ENCODE measurements around the gene KCNIP1.

The KCNIP1 gene

DNA sequence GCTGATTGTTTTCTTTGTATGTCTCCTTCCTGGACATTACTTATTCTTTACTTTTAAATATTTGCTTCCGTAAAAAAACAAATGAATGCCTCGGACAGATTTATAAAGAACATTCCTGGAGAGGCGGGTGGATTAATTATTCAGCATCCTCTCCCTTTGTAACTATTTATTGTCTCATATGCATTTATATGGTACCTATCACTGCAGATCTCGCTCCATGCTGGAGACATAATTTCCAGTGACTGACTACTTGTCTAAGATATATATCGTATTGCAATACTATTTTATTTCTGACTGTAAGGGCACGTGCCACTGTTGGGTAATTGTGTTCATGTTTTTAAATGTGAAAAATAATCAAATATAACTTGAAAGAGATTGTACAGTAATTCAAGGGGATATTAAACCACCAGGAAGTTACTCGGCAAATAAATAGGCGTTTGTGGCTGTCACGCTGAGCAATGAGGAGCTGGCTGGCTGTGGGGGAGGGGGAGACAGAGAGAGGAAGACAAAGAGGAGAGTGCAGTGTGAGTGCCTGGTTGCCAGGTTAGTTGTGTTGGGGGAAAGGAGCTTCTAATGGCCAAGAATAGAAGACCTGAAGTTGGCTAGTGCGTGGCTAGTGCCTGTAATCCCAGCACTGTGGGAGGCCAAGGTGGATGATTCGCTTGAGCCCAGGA is 147.9 kb downstream of the KCNIP1 start:
- no peak for DNase-seq

DNA sequence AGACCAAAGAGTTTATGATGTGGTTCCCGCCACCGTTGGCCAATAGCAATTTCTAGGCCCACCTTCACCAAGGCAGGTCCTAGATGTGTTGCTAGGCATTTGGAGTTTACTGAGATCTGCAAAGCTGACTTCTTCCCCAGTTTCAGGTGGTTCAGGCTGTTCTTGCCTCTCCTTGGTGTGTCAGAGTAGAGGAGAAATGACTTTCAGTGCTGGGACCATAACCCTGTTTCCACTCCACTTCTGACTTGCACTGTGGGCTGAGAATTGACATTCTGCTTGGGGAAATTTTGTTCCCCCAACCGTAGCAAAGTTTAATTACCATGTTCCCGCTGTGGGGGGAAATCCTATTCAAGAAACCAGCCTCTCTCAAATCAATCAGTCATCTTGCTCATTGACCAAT is 151.7 kb downstream of the KCNIP1 start:
- DNase-seq = no peak

DNA sequence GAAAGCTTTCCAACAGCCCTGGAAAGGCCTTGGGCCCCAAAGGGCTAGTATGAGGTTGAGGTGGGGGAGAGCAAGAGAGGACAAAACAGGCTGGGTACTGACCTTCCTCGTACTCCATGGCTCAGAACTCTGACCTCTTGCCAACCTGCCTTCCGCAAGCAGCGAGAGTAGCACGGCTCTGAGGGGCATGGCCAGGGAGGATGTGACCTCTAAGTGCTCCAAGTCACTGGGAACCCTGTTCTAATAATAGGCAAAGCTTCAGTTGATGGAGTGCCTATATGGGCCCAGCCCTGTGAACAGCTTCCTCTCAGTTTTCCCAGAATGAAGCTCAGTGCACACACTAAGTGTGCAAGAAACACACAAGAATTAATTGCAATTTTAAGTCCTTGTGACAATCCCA is 152.1 kb downstream of the KCNIP1 start:
- DNase-seq = no peak

DNA sequence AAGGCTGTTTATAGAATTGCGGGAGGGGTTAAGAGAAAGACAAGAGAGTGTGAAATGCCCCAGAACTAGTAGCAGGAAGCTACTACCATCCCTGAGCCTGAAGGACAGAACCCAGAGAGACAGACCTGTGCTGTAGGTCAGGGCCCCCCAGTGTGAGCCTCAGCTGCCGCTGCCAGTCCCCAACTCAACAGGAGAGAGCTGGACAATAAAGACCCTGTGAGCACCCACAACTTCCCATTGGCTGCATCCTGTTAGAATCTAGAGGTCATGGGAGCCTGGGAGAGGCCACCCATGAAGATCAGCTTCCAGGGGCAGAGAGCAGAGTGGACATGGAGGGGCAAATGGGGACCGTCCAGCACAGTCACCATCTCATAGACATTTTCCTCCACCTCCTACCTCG is 152.5 kb downstream of the KCNIP1 start:
- no peak for DNase-seq

DNA sequence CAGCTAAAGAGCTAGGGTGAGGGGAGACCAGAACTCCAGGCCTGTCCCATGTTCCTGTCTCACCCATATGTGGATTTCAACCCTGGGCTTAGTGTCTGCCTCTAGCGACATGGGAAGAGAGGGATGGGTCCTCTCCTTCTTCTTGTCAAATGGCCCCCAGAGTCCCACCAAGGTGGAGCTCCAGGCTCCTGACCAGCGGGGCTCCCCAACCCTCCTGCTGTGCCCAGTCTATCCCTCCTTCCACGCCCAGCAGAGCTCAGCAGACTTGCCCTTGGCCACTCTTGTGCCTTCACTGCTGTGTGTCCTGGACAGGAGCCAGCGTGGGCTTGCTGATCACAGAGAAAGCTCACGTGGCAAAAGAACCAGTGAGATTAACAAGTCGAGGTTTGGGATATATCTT is 156.7 kb downstream of the KCNIP1 start:
- DNase-seq = no peak

DNA sequence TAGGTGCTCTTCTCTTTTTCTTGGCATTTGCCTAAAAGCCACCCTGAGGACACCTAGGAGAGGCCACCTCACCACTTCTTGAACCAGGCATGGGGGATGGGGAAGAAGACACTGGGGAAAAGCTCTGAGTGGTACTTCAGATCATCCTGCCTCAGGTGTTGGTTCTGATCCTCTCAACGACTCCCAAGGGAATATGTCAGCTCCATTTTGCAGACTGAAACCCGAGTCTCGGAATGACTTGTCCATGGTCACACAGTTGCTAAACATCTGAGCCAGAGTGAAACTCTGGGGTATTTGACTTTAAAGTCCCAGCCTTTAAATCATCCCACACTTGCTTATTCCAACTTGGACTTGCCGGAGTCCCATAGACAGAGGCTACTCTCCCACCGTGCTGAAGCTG is 159.1 kb downstream of the KCNIP1 start:
- DNase-seq = no peak

DNA sequence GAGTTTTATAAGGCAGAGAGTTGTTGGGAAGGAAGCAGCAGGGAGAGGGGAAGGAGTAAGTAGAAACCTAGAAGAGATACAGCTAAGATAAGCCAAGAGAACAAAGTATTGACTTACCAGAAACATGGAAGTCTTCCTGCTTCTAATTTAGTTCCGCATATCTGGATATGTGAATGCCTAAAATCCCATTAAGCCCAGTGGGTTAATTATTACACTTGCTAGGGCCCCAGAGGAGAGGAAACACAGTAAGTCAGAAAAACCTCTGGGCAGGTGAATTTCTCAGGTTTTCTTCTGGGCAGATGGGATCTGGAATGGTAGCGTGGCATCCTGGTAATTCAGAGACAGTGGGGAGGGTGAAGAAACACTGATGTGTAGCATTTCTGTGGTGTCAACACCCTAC is 175.0 kb downstream of the KCNIP1 start:
- DNase-seq = no peak

DNA sequence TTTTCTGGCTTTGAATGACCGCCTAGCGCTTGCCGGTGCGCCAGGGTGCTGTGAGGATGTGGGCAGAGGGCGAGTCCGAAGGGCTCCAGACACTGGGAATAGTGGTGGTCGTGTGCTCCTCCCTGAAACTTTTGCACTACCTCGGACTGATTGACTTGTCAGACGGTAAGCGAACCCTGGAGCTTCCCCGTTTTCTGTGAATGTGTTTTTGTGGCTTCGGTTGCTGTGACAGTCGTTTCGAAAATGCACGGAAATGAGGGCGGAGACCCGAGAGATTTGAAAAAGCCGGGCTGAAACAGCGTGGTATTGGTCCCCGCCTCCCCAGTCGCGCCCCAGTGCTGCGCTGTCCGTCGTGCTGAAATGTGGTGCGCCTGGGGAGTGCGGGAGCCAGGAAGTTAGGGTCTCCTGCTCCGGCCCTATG is 177.2 kb downstream of the KCNIP1 start:
- DNase-seq = no peak

DNA sequence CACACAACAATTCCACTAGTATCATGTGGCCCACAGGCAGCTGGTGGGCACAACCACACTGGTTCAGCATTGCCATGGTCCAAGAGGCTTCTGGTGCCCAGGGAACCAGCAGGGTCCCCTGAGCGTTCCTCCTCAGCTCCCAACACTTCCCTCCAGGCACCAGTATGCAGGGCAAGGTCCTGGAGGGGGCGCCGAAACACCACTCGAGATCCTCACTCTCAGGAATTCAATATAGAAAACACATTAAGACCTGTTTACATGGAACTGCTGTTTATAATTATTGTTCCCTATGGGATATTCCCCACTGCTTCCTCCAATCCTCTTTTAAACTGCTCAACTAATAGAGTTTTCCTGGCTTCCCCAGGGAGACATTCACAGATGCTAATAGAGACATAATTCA is 187.8 kb downstream of the KCNIP1 start:
- DNase-seq = no peak

DNA sequence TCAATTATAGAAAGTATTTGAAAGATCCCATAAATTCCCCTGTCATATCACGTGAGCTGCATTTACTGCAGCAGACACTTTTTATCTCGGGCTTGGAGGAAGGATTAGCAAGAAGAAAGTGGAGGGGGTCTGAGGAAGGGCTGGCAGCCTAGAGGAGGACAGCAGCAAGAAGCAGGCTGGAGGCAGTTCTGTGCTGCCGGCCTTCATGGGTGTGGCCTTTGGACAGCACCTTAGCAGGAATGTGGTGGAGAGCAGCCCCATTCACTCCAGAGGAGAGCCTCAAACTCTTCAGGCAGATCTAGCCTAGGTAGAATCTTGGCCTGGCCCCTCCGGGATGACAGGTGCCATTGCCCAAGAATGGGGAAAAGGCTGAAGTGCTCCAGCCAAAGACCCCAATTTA is 189.9 kb downstream of the KCNIP1 start:
- DNase-seq = no peak

DNA sequence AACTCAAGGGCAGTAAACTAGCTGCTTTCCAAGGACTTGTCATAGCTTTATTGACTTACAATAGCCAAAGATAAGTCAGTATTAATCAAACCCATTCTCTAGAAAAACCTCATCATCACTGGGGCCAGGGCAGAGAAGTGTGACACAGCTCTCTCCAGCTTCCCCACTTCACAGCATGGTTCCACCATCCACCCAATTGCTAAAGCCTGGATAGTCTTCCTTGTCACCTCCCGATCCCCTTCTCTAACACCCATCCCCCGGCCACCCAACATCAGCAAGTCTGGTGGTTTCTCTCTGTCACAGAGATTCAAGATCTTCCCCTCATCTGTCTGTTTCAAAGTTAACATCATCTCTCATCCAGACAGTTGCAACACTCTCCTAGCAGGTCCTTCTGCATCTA is 191.1 kb downstream of the KCNIP1 start:
- DNase-seq = no peak

DNA sequence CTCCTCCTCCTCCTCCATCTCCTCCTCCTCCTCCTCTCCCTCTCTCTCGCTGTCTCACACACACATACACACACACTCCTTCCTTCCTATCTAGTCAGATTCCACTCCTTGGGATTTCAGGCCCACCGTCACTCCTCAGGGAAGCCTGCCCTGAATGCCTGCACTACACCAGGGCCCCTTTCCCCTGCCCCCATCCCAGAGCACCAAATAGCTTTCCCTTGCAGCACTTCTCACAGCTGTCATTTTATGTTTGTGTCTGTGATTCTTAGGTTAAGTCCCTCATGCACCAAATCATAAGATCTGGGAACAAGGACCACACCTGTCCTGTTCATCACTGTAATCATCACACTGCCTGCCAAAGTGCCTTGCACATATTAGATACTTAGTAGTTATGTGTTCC is 193.2 kb downstream of the KCNIP1 start:
- DNase-seq = no peak

DNA sequence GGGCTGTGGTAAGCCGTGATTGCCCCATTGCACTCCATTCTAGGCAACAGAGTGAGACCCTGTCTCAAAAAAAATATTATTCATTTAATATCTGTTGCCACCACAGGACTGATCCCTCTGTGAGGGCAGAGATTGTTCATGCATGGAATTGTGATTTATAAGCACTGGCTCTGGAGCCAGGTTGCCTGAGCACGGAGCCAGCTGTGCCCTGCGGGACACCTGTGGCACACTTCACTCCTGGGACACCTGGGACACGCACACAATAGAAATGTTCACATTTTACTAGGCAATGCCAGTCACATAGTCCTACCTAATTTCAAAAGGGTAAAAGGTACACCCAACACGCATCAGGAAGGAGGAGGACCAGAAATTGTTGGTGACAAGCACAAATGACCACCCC is 196.7 kb downstream of the KCNIP1 start:
- DNase-seq = no peak

DNA sequence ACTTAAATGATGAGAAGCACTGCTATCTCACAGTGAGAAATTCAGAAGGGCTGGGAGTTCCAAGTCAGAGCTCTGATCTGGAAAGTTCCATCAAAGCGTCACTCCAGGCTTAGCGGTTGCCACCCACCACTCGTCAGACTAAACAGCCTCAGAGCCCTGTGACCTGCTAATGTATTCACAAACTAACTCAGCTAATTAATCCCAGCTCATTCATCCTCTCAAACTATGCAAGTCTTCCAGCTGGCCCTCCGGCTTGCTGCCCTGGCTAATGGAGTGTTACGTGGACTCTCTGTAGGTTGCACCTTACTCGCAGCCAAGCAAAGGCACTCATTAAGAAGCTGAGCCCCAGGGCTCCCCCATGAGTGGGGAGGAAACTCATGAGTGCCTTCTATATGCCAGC is 197.5 kb downstream of the KCNIP1 start:
- DNase-seq = no peak

DNA sequence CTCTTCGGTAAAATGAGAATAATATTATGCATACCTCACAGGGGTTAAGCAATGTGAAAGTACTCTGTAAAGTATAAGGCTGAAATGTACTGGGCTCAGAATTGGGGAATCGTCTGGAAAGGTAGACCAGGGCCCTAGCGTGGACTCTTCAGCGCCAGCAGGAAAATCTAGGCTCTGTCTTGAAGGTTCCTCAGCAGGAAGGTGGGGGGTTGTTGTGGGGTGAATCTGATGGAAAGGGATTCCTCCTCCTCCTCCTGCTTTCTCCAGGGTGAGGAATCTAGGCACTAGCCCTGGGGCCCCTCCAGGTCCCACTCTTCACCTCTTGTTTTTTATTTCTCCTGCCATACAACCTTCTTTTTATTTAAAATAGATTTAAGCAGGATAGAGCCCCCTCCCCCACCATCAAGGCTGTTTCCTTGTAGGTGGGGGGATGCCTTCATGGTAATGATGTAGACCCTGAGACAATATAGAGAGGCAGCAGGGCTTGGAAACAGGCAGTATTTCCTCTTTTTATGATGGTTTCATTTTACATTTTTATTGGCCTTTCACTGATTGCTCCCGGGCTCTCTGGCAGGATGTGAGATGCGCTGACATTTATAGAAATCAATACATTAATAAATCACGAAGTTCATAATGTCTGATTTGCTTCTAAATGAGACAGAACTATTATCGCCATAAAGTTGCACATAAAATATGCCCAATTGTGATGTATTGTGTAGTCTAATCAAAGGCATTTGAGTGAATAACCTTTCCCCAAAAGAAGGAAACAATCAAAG is 200.8 kb downstream of the KCNIP1 start:
- no peak for DNase-seq

DNA sequence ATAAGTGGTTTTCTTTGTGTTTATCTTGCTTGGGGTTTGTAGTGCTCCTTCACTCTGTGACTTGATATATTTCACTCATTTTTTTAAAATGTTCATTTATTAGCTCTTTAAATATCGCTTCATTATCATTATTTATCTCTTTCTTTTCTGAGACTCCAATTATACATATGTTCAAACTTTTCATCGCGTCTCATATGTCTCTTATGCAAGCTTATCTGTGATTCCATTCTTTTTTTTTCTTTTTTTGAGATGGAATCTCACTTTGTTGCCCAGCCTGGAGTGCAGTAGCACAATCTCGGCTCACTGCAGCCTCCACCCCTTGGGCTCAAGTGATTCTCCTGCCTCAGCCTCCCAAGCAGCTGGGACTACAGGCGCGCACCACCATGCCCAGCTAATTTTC is 205.8 kb downstream of the KCNIP1 start:
- DNase-seq = no peak

DNA sequence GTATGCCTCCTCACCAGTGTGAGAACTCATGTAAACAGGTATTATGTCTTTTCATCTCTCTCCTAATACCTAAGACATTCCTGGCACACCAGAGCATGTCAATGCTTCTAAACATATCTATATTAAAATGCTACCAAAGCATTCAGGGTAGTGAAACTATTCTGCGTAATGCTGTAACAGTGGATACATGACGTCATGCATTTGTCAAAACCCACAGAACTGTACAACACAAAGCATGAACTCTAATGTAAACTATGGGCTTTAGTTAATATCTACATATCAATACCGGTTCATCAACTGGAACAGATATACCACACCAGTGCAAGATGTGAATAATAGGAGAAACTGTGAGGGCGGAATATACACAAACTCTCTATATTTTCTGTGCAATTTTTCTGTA is 207.5 kb downstream of the KCNIP1 start:
- no peak for DNase-seq

DNA sequence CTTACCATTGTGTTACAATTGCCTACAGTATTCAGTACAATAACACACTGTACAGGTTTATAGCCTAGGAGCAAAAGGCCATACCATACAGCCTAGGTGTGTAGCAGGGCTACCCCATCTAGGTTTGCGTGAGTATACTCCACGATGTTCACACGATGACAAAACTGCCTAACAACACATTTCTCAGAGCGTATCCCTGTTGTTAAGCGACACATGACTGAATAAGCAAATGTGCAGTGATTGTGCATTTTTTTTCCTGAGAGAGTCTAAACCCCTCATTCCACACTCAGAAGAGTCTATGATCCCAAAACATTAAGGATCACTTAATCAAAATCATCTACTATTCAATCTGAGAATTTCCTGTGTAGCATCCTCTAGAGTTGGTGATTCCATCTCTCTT is 211.3 kb downstream of the KCNIP1 start:
- DNase-seq = no peak

DNA sequence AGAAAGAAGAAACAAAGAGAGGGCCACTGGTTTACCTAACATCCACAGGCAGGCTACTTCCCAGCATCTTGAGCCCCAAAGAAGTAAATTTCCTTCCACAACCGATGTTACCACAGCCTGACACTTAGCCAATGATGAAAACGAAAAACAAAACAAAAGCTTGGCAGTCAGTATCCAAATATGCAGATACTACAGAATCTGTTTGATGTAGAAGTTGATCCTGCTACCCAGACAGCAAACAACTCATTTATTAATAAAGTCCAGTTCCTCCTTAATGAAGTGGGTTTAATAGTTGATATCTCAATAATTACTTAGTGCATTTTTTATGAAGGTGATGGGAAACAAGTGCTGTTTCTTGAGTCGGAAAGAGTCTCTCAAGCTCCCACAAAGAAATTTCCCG is 212.6 kb downstream of the KCNIP1 start:
- DNase-seq = no peak

DNA sequence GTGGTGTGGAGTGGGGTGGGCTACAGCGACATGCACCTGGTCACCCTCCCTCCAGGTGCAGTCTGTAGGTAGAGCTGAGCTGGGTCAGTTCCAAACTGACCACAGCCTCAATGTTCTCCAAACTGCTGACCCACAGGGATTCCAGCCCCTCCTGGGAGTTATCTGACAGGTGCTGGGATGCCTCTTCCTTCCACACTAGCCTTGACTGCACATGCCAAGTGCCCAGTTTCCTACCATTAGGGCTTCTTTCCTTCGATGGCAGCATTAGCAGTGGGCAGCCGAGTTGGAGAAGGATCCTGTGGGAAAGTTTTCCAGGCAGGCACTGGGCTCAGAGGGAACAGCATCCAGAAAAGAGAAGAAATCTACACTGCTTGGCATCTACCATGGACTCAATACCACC is 215.7 kb downstream of the KCNIP1 start:
- DNase-seq = no peak

DNA sequence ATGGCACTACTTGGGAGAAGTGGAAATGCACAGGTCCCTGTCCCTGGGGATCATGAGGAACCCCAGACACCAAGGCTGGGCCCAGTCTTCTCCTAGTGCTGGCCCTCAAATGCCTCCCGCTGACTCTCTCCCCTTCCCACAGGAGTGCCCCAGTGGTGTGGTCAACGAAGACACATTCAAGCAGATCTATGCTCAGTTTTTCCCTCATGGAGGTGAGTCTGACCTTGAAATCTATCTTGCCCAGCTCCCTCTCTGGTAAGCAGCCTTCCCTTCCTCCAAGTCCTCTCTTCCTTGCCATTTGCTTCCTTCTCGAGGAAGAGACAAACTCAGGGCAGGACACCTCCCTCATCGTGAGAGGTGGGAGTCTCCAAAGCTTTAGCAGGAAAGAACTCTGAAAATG is 216.4 kb downstream of the KCNIP1 start:
- no peak for DNase-seq

DNA sequence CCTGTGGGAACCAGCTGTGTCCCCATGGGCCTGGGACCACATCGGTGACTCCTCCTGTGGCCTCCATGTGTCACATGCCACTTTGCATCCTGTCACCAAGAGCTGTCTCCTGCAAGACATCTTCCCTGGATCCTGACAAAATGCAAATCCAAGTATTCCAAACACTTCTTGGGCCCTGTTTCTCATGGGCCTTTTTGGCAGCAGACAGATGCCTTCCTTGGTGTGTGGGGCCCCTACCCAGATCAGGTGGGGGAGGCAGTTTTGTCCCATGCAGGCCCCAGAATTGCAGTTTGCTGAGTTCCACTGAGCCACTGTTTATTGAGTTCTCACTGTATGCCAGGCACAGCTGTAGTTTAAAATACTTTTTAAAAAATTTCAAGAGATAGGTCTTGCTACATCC is 217.2 kb downstream of the KCNIP1 start:
- no peak for DNase-seq

DNA sequence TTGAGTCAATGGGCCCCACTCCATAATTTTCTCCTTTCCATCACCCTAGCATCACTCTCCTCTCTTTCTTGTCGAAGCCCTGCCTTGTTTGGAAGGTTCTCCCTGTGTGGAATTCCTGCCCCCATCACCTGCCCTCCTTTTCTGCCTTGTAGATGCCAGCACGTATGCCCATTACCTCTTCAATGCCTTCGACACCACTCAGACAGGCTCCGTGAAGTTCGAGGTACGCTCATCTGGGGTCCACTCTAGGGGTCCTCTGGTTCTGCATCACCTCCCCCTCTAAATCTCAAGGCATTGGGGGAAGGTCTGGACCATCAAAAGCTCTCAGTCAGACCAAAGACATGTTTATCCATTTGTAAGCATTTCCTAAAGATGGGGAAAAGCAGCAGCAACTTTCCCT is 217.9 kb downstream of the KCNIP1 start:
- no peak for DNase-seq

DNA sequence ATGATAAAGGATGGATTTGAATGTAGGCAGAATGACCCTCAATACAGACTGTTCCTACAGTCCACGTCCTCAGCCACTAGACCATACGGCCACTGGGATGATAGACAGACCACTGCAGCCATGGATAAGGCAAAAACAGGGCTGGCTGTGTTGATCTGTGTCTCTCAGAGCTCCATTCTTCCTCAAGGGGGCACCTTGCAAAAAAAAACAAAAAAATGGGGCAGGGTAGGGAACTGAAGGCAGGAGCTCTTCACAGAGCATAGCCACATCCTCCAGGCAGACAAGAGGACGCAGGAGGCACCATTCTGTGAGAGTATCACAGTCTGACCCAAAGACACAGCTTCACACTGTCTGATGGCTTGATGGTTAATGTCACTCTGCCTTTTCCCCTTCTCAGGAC is 218.5 kb downstream of the KCNIP1 start:
- DNase-seq = no peak

DNA sequence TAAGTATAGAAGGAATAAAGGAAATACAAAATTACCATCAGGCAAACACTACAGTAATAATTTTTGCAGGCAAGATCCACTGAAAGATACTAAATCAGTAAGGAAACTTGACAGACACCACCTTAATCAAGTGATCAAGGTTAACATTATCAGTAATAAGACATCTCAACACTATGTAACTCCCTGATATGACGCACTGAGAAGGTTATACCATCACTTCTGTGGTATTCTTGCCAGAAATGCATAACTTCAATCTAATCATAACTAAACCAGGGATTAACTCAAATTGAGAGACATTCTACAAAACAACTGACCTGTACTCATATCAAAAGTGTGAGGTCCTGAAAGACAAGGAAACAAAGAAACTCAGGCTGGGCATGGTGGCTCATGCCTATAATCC is 227.2 kb downstream of the KCNIP1 start:
- DNase-seq = no peak

All from activated gamma-delta T cell (primary cell).